Measurements from ENCODE around the gene VLDLR.

DNA sequence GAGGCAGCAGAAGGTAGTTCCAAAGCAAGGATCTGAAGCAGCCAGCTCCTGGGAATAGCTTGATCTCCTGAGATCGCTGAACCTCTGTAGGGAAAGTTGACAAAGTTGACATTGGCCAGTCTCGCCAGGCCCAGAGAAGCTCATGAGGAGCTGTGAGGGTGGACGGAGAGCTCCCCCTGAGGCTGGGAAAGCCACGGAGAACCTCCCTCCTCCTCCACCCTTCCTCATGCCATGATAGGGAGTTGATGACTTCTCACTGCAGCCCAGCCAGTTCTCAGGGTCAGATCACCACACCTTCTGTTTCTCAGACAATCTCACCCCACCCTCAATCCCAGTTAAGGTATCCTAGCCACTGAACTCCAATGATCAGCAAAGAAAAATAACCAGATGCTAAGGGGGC, 65.3 kb downstream of the VLDLR start:
- TF ChIP-seq, protein P1, sequence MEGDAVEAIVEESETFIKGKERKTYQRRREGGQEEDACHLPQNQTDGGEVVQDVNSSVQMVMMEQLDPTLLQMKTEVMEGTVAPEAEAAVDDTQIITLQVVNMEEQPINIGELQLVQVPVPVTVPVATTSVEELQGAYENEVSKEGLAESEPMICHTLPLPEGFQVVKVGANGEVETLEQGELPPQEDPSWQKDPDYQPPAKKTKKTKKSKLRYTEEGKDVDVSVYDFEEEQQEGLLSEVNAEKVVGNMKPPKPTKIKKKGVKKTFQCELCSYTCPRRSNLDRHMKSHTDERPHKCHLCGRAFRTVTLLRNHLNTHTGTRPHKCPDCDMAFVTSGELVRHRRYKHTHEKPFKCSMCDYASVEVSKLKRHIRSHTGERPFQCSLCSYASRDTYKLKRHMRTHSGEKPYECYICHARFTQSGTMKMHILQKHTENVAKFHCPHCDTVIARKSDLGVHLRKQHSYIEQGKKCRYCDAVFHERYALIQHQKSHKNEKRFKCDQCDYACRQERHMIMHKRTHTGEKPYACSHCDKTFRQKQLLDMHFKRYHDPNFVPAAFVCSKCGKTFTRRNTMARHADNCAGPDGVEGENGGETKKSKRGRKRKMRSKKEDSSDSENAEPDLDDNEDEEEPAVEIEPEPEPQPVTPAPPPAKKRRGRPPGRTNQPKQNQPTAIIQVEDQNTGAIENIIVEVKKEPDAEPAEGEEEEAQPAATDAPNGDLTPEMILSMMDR (conservative IDR thresholded peaks at IDR 0.05), result no peak
- TF ChIP-seq ZFX (IDR thresholded peaks at IDR 0.05), result no peak
